GM13977 (cell line): Measurements from ENCODE around the gene IL17D.

Source experiments
- DNase-seq: peaks from one replicate; pipeline ENCODE4 v3.0.0; 2012; ENCODE audit warnings: low spot score
- in situ Hi-C: fragments of 300-500 bp; cut with MboI; formaldehyde crosslinking; loops from one replicate; pipeline ENCODE4 v1.12.0; 2022; ENCODE audit warnings: low sequenced_read_pairs, low pct_unique_long_range_greater_than_20kb, mixed read lengths, inconsistent platforms; ENCODE audit not compliant: unreplicated experiment
- TF ChIP-seq, protein P1 (sequence below): IDR thresholded peaks from 2 replicates; pipeline ENCODE4 v1.5.1; 2012; ENCODE audit warnings: mild to moderate bottlenecking, control low read depth; ENCODE audit not compliant: insufficient read depth; ENCODE audit errors: extremely low read depth, missing control alignments

IL17D gene

DNA sequence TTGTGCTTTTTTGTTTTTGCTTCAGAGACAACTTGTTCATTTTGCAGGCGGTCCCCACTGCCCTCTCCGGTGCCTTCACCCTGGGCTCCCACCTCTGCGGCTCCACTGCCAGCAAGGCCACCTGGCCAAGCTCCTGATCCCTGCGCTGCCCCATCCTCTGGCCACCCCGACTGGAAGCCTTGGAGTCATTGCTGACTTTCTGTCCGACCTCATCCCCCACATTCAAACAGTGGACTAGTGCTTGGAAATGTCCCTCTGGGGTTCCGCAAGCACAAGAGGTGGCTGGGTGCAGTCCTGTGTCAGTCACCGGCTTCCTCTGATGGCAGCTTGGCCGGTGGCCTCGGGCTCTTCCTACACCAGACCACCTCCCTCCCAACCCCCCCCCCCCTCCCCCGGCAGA, 17.0 kb downstream of the IL17D start:
- no peak for DNase-seq
- in situ Hi-C loops: no loop called here

DNA sequence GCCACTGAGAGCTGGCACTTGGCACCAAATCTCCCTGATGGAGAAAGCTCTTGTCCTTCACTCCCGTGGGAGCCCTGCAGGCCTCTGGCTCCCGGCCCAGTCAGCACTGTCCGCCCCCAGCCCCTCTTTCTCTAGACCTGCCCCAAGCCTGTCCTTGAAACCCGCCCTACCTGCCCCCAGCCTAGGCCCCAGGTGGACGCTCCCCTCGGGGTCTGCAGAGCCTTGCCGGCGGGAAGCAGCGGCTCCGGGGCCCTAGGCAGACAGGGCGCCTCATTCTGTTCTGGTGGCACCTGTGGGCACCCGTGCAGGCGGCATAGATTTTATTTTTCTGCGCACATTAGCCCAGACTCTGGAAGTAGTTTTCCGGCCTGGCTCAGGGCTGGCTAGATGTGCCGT, 17.6 kb downstream of the IL17D start:
- in situ Hi-C loops: no loop called here
- TF ChIP-seq, protein P1, sequence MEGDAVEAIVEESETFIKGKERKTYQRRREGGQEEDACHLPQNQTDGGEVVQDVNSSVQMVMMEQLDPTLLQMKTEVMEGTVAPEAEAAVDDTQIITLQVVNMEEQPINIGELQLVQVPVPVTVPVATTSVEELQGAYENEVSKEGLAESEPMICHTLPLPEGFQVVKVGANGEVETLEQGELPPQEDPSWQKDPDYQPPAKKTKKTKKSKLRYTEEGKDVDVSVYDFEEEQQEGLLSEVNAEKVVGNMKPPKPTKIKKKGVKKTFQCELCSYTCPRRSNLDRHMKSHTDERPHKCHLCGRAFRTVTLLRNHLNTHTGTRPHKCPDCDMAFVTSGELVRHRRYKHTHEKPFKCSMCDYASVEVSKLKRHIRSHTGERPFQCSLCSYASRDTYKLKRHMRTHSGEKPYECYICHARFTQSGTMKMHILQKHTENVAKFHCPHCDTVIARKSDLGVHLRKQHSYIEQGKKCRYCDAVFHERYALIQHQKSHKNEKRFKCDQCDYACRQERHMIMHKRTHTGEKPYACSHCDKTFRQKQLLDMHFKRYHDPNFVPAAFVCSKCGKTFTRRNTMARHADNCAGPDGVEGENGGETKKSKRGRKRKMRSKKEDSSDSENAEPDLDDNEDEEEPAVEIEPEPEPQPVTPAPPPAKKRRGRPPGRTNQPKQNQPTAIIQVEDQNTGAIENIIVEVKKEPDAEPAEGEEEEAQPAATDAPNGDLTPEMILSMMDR: no peak
- DNase-seq: no peak

More for the DNA sequence above, 17.0 kb downstream of the IL17D start:
- TF ChIP-seq, protein P1: no peak

DNA sequence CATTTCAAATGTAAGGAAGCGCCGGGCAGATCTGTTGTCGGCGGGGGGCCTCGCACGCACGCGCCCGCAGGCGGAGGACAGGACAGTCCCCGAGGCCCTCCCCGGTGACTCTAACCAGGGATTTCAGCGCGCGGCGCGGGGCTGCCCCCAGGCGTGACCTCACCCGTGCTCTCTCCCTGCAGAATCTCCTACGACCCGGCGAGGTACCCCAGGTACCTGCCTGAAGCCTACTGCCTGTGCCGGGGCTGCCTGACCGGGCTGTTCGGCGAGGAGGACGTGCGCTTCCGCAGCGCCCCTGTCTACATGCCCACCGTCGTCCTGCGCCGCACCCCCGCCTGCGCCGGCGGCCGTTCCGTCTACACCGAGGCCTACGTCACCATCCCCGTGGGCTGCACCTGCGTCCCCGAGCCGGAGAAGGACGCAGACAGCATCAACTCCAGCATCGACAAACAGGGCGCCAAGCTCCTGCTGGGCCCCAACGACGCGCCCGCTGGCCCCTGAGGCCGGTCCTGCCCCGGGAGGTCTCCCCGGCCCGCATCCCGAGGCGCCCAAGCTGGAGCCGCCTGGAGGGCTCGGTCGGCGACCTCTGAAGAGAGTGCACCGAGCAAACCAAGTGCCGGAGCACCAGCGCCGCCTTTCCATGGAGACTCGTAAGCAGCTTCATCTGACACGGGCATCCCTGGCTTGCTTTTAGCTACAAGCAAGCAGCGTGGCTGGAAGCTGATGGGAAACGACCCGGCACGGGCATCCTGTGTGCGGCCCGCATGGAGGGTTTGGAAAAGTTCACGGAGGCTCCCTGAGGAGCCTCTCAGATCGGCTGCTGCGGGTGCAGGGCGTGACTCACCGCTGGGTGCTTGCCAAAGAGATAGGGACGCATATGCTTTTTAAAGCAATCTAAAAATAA, 18.2 kb downstream of the IL17D start:
- TF ChIP-seq, protein P1: no peak
- in situ Hi-C loops: no loop called here
- DNase-seq: no peak

DNA sequence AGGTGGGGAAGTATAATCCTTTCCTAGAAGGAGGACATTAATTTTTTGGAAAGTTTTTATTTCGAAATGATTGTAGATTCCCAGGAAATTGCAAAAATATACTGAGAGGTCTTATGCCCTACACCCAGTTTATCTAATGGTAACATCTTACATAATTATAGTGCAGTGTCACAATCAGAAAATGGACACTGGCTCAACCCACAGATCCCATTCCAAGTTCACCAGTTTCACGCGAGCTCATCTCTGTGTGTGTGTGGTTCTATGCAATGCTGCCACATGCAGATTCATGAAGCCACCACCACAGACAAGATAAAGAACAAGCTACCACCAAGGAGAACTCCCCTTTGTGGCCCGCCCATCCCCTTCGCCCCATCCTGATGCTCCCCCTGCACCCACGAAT, 24.4 kb downstream of the IL17D start:
- in situ Hi-C loops: no loop called here
- TF ChIP-seq, protein P1: no peak
- no peak for DNase-seq

DNA sequence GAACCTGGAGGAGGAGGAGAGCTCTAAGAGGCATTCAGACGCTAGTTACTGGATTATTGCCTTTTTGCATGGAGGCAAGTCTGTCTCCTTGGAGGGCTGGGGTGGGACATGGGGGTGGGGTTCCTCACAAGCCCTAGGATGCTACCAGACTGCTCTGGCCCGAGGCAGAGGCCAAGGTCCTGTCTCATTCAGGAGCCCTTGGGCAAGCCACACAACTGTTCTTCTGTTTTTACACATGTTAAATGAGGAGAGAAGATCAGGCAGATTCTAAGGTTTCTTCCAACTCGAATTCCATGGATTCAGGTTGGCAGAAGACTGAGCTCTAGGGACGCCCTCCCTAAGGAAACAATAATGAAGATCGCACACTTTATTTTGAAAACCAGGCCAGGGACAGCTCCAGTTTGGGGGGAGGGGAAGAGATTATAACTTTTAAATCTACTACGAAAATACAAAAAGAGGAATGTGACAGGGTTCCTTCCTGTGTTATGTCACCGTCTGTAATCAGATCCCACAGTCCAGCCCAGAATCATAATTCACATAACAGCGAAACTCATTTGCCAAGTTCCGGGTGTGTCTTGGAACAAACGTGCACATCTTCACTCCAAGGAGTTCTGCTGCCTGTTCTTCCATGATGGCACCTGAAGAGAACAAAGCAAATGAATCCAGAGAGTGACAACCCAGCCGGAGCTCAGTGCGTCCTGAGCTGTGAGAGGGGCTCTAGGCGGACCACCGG, 25.2 kb downstream of the IL17D start:
- no peak for DNase-seq
- in situ Hi-C loops: no loop called here
- TF ChIP-seq, protein P1: no peak

DNA sequence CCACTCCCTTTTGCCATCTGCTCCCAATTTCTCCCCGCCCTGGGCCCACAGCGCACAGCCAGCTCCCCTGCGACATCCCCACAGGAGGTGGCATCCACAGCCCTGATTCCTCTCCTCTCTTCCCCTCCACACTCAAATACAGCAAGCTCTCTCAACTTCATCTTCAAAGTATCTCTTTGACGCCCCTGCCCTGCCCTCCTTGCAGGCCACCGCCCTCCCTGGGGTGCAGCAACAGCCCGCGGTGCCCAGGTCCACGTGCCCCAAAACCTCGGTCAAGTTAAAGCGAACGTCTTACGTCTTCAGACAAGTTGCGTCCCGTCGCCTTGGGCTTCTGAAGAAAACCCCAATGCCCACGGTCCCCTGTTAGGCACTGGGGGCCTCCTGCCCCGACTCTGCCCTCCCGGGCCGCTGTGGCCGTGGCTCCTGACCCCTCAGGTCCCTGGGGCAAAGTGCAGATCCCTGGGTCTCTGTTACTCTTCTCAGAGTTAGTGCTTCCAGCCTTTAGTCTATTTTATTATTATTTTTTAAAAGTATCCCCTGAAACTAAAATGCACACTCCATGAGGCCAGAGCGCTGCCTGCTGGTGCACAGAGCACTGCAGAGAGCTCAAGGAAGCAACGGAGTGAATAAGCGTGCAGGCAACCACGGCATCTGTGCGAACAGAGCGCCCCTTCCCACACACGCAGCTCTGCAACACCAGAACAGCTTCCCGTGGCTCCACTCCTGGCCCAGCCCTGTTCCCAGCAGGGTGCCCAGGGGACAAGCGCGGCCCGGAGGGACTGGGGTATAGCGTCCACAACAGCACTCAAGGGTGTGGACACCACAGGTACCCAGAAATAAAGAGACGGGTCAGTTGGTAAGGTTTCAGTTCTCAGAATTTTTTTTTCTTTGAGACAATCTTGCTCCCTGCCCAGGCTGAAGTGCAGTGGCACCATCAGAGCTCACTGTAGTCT, 26.4 kb downstream of the IL17D start:
- in situ Hi-C loops: no loop called here
- no peak for DNase-seq
- TF ChIP-seq, protein P1: no peak
